ENCODE results near the gene SETD2.
"Not testable (repeated sequence)": the region's sequence is repeated elsewhere in the genome, so short reads cannot be mapped to it uniquely, and the experiment has no call there.

SETD2 gene

GRCh38 chr3:47079432-47079831, 84.5 kb downstream of the SETD2 start:
- DNase-seq (ENCODE audit: low spot score): no peak
- H3K27ac ChIP-seq: no peak overlapping the region
- no peak for TF ChIP-seq CTCF (IDR thresholded peaks at IDR 0.05)
- H3K4me3 ChIP-seq: no peak overlapping the region

- H3K27ac ChIP-seq: no peak overlapping the region
- TF ChIP-seq CTCF (IDR thresholded peaks at IDR 0.05): no peak
- no peak for DNase-seq (ENCODE audit: low spot score)
Observed at GRCh38 chr3:47073685-47074084, 90.2 kb downstream of the SETD2 start.

GRCh38 chr3:47070770-47071169, 93.1 kb downstream of the SETD2 start:
- no peak for DNase-seq (ENCODE audit: low spot score)
- H3K27ac ChIP-seq: no peak overlapping the region
- TF ChIP-seq CTCF (IDR thresholded peaks at IDR 0.05): no peak
- no peak overlapping the region for H3K4me3 ChIP-seq

More at GRCh38 chr3:47073685-47074084, 90.2 kb downstream of the SETD2 start:
- H3K4me3 ChIP-seq: no peak overlapping the region

GRCh38 chr3:47066259-47066658, 97.7 kb downstream of the SETD2 start:
- not testable (repeated sequence) for H3K27ac ChIP-seq; DNase-seq (ENCODE audit: low spot score)

GRCh38 chr3:47065681-47066080, 98.2 kb downstream of the SETD2 start:
- no peak overlapping the region for H3K4me3 ChIP-seq
- DNase-seq (ENCODE audit: low spot score): no peak
- H3K27ac ChIP-seq: no peak overlapping the region
- TF ChIP-seq CTCF (IDR thresholded peaks at IDR 0.05): no peak

More at GRCh38 chr3:47066259-47066658, 97.7 kb downstream of the SETD2 start:
- H3K4me3 ChIP-seq: not testable (repeated sequence)

- H3K4me3 ChIP-seq: no peak overlapping the region
- DNase-seq (ENCODE audit: low spot score): no peak
- H3K27ac ChIP-seq: no peak overlapping the region
- no peak for TF ChIP-seq CTCF (IDR thresholded peaks at IDR 0.05)
Observed at GRCh38 chr3:47065058-47065457, 98.9 kb downstream of the SETD2 start.

GRCh38 chr3:47057212-47057671, 106.7 kb downstream of the SETD2 start:
- no peak overlapping the region for H3K27ac ChIP-seq
- TF ChIP-seq CTCF (IDR thresholded peaks at IDR 0.05): no peak

GRCh38 chr3:47056705-47057104, 107.2 kb downstream of the SETD2 start:
- Histone ChIP-seq H3K4me3 (no peak overlapping the region), H3K27ac (no peak overlapping the region)
- DNase-seq (ENCODE audit: low spot score): no peak
- TF ChIP-seq CTCF (IDR thresholded peaks at IDR 0.05): no peak

More at GRCh38 chr3:47057212-47057671, 106.7 kb downstream of the SETD2 start:
- DNase-seq (ENCODE audit: low spot score): no peak
- no peak overlapping the region for H3K4me3 ChIP-seq

Data from coronary artery (tissue), 2 donors.